ENCODE data around the gene ZNF501. TPM values are rescaled to one million over a fixed set of nuclear protein-coding genes. Genes with fewer than 3 reads are reported as not detected.

Gene ZNF501
- 1.6 TPM for polyA plus RNA-seq (2012; ENCODE audit: insufficient read length, low read depth)

DNA sequence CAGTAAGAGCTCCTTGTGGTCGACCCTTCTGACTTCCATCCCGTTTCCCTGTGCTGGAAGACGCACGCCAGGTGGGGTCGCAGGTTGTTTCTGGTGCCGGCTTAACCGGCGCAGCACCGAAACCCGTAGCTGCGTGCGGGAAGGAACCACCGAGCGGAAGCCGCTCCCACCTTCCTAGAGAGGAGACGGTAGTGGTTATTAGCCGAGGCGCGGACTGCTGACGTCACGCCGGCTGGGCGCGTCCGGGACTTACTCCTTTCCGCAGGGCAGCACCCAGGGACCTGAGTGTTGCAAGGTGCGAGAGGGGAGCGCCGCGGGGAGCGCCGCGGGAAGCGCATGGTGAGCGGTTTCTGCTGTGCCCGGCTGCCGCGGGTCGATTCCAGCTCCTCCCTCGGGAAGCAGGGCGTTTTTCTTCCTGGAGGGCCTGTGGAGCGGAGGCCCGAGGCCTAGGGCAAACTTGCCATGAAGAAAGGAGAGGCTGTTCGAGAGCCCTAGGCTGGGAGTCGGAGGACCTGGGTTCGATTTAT, at the start of gene ZNF501:
Gene ZNF501, plus strand, starts transcription at position 252 of the 527 bp plus-strand sequence. CDS start 4,787 bp downstream, outside the sequence.
- peak in 1 of 2 experiments; percentile 16; a peak in 1 of 4 replicates for TF ChIP-seq REST (IDR thresholded peaks at IDR 0.05; ENCODE audit: insufficient read depth in 1 of 2, low read depth in 2 of 2, low read length in 2 of 2)
- TF ChIP-seq POLR2AphosphoS5 (IDR thresholded peaks at IDR 0.05; ENCODE audit: low read depth, low read length) = 0 out of 2 replicates have a peak, but pooled peaks have one; percentile 27
- TF ChIP-seq TAF1 (IDR thresholded peaks at IDR 0.05; ENCODE audit: borderline replicate concordance, insufficient read depth, low read length) = no peak
- no peak for TF ChIP-seq SIN3A (IDR thresholded peaks at IDR 0.05; ENCODE audit: borderline replicate concordance, insufficient read depth, low read length)
- peak; percentile 61 for TF ChIP-seq FOXP2 (optimal IDR thresholded peaks at IDR 0.05; ENCODE audit: borderline replicate concordance, extremely low read depth, extremely low read length, insufficient read depth)

GRCh38 chr3:44680921-44681455, 48.4 kb upstream of the ZNF501 start:
- no peak for TF ChIP-seq POLR2AphosphoS5 (IDR thresholded peaks at IDR 0.05; ENCODE audit: low read depth, low read length)
- TF ChIP-seq FOXP2 (optimal IDR thresholded peaks at IDR 0.05; ENCODE audit: borderline replicate concordance, extremely low read depth, extremely low read length, insufficient read depth) = no peak
- no peak for TF ChIP-seq SIN3A (IDR thresholded peaks at IDR 0.05; ENCODE audit: borderline replicate concordance, insufficient read depth, low read length)
- no peak for TF ChIP-seq REST (IDR thresholded peaks at IDR 0.05; ENCODE audit: insufficient read depth in 1 of 2, low read depth in 2 of 2, low read length in 2 of 2)
- TF ChIP-seq TAF1 (IDR thresholded peaks at IDR 0.05; ENCODE audit: borderline replicate concordance, insufficient read depth, low read length) = no peak

- TF ChIP-seq FOXP2 (optimal IDR thresholded peaks at IDR 0.05; ENCODE audit: borderline replicate concordance, extremely low read depth, extremely low read length, insufficient read depth) (no peak), POLR2AphosphoS5 (IDR thresholded peaks at IDR 0.05; ENCODE audit: low read depth, low read length) (no peak), REST (IDR thresholded peaks at IDR 0.05; ENCODE audit: insufficient read depth in 1 of 2, low read depth in 2 of 2, low read length in 2 of 2) (no peak), SIN3A (IDR thresholded peaks at IDR 0.05; ENCODE audit: borderline replicate concordance, insufficient read depth, low read length) (no peak), TAF1 (IDR thresholded peaks at IDR 0.05; ENCODE audit: borderline replicate concordance, insufficient read depth, low read length) (no peak)
Measured at GRCh38 chr3:44682182-44682896, 47.1 kb upstream of the ZNF501 start.

DNA sequence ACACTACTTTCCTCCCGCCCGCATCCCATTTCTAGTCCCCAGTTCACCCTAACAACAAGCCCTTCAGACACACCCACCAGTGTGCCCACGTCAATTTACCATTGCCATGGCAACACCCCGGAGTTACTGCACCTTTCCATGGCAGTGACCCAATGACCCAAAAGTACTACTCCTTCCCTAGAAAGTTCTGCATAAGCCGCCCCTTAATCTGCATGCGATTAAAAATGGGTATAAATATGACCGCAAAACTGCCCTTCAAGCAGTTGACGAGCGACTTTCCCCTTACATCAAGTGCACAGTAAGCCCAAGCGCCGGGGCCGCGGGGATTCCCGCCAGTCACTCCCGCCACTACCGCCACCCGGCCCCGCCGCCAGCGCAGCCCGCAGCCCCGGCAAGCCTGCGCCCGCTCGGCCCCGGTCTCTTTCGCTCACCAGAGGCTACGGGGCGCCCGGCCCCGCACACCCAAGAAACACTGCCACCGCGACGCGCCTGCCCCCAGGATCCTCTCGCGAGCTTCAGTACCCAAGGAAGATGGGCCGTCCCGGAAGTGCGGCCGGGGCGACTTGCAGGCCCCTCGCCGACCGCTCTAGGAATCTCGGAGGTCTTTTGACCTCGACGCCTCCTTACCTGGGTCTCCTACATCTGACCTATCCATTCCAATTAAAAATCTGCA, 44.2 kb upstream of the ZNF501 start:
- no peak for TF ChIP-seq REST (IDR thresholded peaks at IDR 0.05; ENCODE audit: insufficient read depth in 1 of 2, low read depth in 2 of 2, low read length in 2 of 2)
- TF ChIP-seq FOXP2 (optimal IDR thresholded peaks at IDR 0.05; ENCODE audit: borderline replicate concordance, extremely low read depth, extremely low read length, insufficient read depth) = no peak
- TF ChIP-seq SIN3A (IDR thresholded peaks at IDR 0.05; ENCODE audit: borderline replicate concordance, insufficient read depth, low read length) = no peak
- TF ChIP-seq POLR2AphosphoS5 (IDR thresholded peaks at IDR 0.05; ENCODE audit: low read depth, low read length) = peak; percentile 49; the same call in 1 of the 2 replicates
- 0 out of 2 replicates have a peak, but pooled peaks have one; percentile 64 for TF ChIP-seq TAF1 (IDR thresholded peaks at IDR 0.05; ENCODE audit: borderline replicate concordance, insufficient read depth, low read length)

Data from PFSK-1 (cell line).